A549 treated with GW870086 at 1 μM for 4 hours (cell line): ENCODE results near the gene PDK4. TPM values are rescaled to one million over a fixed set of nuclear protein-coding genes. Genes with fewer than 3 reads are reported as not detected.

Source experiments
- total RNA-seq: library from RNA; stranded (reverse); fragments of 200-300 nt; extraction: Qiagen RNA extraction; gene quantifications from 5 replicates; pipeline ENCODE4 v1.2.3, GENCODE V29; 2022; ENCODE audit warnings: low read depth

Gene PDK4
- 6.8 to 10.4 TPM (median 10.3 TPM) in 5 replicates for total RNA-seq

DNA sequence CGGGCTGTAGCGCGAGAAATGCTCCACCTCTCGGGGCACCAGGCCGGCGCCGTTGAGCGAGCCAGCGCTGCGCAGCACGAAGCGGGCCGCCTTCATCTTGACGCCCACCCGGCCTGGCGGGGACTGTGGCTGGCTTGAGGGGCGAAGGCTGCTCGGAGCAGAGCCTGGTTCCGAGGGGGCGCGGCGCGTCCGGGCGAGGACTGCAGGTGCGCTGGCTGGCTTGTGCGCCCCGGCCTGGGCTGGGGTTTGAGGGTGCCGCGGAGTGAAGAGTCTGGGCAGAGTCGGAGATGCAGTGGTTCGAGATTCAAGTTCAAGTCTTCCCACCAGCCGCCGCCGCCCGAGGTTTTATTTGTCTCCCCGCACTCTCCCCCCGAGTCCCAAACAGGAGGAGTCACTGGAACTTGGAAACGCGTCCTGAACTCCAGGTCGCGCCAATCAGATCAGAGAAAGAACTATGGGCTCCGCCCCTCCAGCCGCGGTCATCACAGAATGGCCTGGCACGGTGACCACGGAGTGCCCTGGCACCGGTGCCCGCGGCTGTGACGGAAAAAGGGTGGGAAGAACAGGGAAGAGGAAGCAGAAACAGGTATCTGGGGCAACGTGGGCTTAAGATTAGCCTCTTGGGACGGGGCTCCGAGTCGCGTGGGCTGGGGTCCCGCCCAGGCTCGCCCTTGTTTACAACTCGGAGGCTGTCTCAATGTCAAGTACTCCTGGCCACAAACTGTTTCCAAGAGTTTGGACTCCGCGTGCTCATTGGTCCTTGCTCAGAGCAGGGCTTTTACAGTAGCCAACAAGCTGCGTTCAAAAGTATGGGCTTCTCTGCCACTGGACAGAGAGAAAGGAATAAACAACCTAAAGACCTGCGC, at the start of gene PDK4:
Gene PDK4 (minus strand): TSS at position 319 of the 866 bp plus-strand sequence. CDS start 223 bp downstream, at position 96.

Other genes starting within 250 kb of the PDK4 start
- 30.6 to 38.5 TPM (median 36.6 TPM) in 5 replicates for gene PON3, start 200.1 kb downstream of the PDK4 start, total RNA-seq
- 312 to 385 TPM (median 364 TPM) in 5 replicates for gene PON2, start 161.5 kb downstream of the PDK4 start, total RNA-seq
- gene ASB4, start 110.6 kb downstream of the PDK4 start, total RNA-seq: 0.14 to 0.37 TPM (median 0.22 TPM) in 5 replicates
- gene DYNC1I1, start 176.0 kb upstream of the PDK4 start, total RNA-seq: 0.19 to 0.41 TPM (median 0.23 TPM) in 4 of 5 replicates, not detected in the other